Cardiac fibroblast (primary cell): ENCODE measurements around the gene DCLK2.

Experiments used
- DNase-seq, 2 donors: peaks; one replicate each; pipeline versions ENCODE4 v3.0.0 to v3.0.0-alpha.2; 2010; ENCODE audit warnings: low read depth in 2 of 2
- H3K4me3 ChIP-seq, 2 donors: replicated peaks in 1 of 2; 1 replicate in 1 of 2; 2 replicates in 1 of 2; pipeline ENCODE4 v1.5.1; 2011; ENCODE audit warnings: low read depth in 2 of 2, low read length in 2 of 2, mild to moderate bottlenecking in 2 of 2, moderate library complexity in 1 of 2
- CTCF ChIP-seq: IDR thresholded peaks from one replicate; pipeline ENCODE4 v1.5.1; 2011; ENCODE audit warnings: low read depth, mild to moderate bottlenecking, low read length, inconsistent platforms

DCLK2 gene

GRCh38 chr4:150164956-150165629 is 86.8 kb downstream of the DCLK2 start:
- no peak for DNase-seq
- no peak for TF ChIP-seq CTCF
- H3K4me3 ChIP-seq = no peak overlapping the region

- TF ChIP-seq CTCF = no peak
- H3K4me3 ChIP-seq = no peak overlapping the region
- no peak for DNase-seq
These were observed 88.8 kb downstream of the DCLK2 start for GRCh38 chr4:150167054-150167453.

GRCh38 chr4:150173432-150173861 is 95.2 kb downstream of the DCLK2 start:
- TF ChIP-seq CTCF = no peak
- H3K4me3 ChIP-seq = no peak overlapping the region
- peak in 1 of 2 donors; percentile 57 for DNase-seq

- no peak for TF ChIP-seq CTCF
- H3K4me3 ChIP-seq = no peak overlapping the region
- peak; percentile 18 to 66 for DNase-seq
These were observed 95.7 kb downstream of the DCLK2 start for GRCh38 chr4:150173982-150174398.

- DNase-seq = peak in 1 of 2 donors; percentile 90
- H3K4me3 ChIP-seq = no peak overlapping the region
- no peak for TF ChIP-seq CTCF
These were observed 98.3 kb downstream of the DCLK2 start for GRCh38 chr4:150176547-150176946.

- H3K4me3 ChIP-seq = no peak overlapping the region
- TF ChIP-seq CTCF = no peak
- peak in 1 of 2 donors; percentile 20 for DNase-seq
These were observed 99.9 kb downstream of the DCLK2 start for GRCh38 chr4:150178161-150178560.

- H3K4me3 ChIP-seq = no peak overlapping the region
- no peak for TF ChIP-seq CTCF
- peak; percentile 54 to 82 for DNase-seq
These were observed 103.3 kb downstream of the DCLK2 start for GRCh38 chr4:150181536-150181935.
